HEK293 (cell line): ENCODE results near the gene ADAMTS17.

Experiments used
- CTCF ChIA-PET: fragments of 350-600 bp; formaldehyde crosslinking; extraction: SDS; loops from one replicate; lab custom pipeline; 2021; ENCODE audit warnings: antibody characterized with exemption; lab: Yijun Ruan, JAX
- POLR2A ChIA-PET: fragments of 300-600 bp; formaldehyde crosslinking; extraction: SDS; loops from one replicate; lab custom pipeline; 2020; ENCODE audit warnings: antibody characterized with exemption, inconsistent platforms; lab: Yijun Ruan, JAX
- H3K27ac ChIP-seq: fragments of 200-500 bp; sonication (Bioruptor generic); 2 replicates; pipeline ENCODE4 v1.5.1; 2014; ENCODE audit warnings: low read depth, low read length, control low read depth, inconsistent platforms; ENCODE audit errors: extremely low read depth
- H3K36me3 ChIP-seq, 2 experiments: fragments of 200-500 bp in 1 of 2; sonication (Bioruptor generic) in 1 of 2; 1 replicate in 1 of 2; 2 replicates in 1 of 2; pipeline ENCODE4 v1.5.1; 2014 to 2017; ENCODE audit warnings: inconsistent platforms in 2 of 2, low read length in 2 of 2; ENCODE audit not compliant: control insufficient read depth in 2 of 2, insufficient read depth in 1 of 2
- H3K4me1 ChIP-seq: fragments of 200-500 bp; sonication (Bioruptor generic); 2 replicates; pipeline ENCODE4 v1.5.1; 2014; ENCODE audit warnings: mild to moderate bottlenecking, low read length, inconsistent platforms; ENCODE audit not compliant: control insufficient read depth, insufficient read depth
- H3K4me3 ChIP-seq: 2 replicates; pipeline ENCODE4 v1.5.1; 2011; ENCODE audit warnings: low read depth, mild to moderate bottlenecking, control low read depth, low read length, moderate library complexity
- H3K9me3 ChIP-seq: fragments of 200-500 bp; sonication (Bioruptor generic); 2 replicates; pipeline ENCODE4 v1.5.1; 2014; ENCODE audit warnings: low read depth, low read length, inconsistent platforms; ENCODE audit not compliant: control insufficient read depth, insufficient read depth
- GFI1B ChIP-seq: fragments of 450-650 bp; formaldehyde crosslinking; IDR thresholded peaks from 2 replicates; pipeline ENCODE4 v1.5.1; 2016; ENCODE audit warnings: missing biosample characterization, missing genetic modification characterization
- KLF7 ChIP-seq: fragments of 450-650 bp; formaldehyde crosslinking; IDR thresholded peaks from 2 replicates; pipeline ENCODE4 v1.5.1; 2016; ENCODE audit warnings: missing biosample characterization, missing genetic modification characterization, borderline replicate concordance
- SALL2 ChIP-seq: fragments of 450-650 bp; formaldehyde crosslinking; IDR thresholded peaks from 2 replicates; pipeline ENCODE4 v1.5.0; 2017; ENCODE audit warnings: missing biosample characterization, mild to moderate bottlenecking, missing genetic modification characterization, borderline replicate concordance
- SETDB1 ChIP-seq: IDR thresholded peaks from one replicate; pipeline ENCODE4 v1.6.1; 2017; ENCODE audit warnings: mild to moderate bottlenecking, low read length, moderate library complexity, mixed read lengths; ENCODE audit not compliant: insufficient read length
- TRIM28 ChIP-seq: IDR thresholded peaks from 2 replicates; pipeline ENCODE4 v1.6.1; 2011; ENCODE audit warnings: low read length, control low read depth, borderline replicate concordance
- ZBTB21 ChIP-seq: fragments of 450-650 bp; formaldehyde crosslinking; IDR thresholded peaks from 2 replicates; pipeline ENCODE4 v1.5.1; 2017; ENCODE audit warnings: missing biosample characterization, missing genetic modification characterization
- ZNF132 ChIP-seq: fragments of 450-650 bp; formaldehyde crosslinking; IDR thresholded peaks from 2 replicates; pipeline ENCODE4 v1.5.1; 2017; ENCODE audit warnings: missing biosample characterization, missing genetic modification characterization, borderline replicate concordance
- ZNF157 ChIP-seq: fragments of 450-650 bp; formaldehyde crosslinking; IDR thresholded peaks from 2 replicates; pipeline ENCODE4 v1.5.1; 2016; ENCODE audit warnings: missing biosample characterization, missing genetic modification characterization
- ZNF16 ChIP-seq: fragments of 450-650 bp; formaldehyde crosslinking; IDR thresholded peaks from 2 replicates; pipeline ENCODE4 v1.5.1; 2016; ENCODE audit warnings: low read depth, missing biosample characterization, missing genetic modification characterization
- ZNF19 ChIP-seq: fragments of 450-650 bp; formaldehyde crosslinking; IDR thresholded peaks from 2 replicates; pipeline ENCODE4; 2016; ENCODE audit warnings: missing biosample characterization, missing genetic modification characterization, low read depth
- ZNF202 ChIP-seq: fragments of 450-650 bp; formaldehyde crosslinking; IDR thresholded peaks from 2 replicates; pipeline ENCODE4 v1.5.1; 2016; ENCODE audit warnings: missing biosample characterization, missing genetic modification characterization, borderline replicate concordance
- ZNF23 ChIP-seq: fragments of 450-650 bp; formaldehyde crosslinking; IDR thresholded peaks from 2 replicates; pipeline ENCODE4 v1.5.1; 2016; ENCODE audit warnings: missing biosample characterization, missing genetic modification characterization, borderline replicate concordance
- ZNF280D ChIP-seq: fragments of 450-650 bp; formaldehyde crosslinking; IDR thresholded peaks from 2 replicates; pipeline ENCODE4 v1.5.1; 2016; ENCODE audit warnings: missing biosample characterization, missing genetic modification characterization
- ZNF324 ChIP-seq: fragments of 450-650 bp; formaldehyde crosslinking; IDR thresholded peaks from 2 replicates; pipeline ENCODE4 v1.5.1; 2016; ENCODE audit warnings: missing biosample characterization, missing genetic modification characterization
- ZNF350 ChIP-seq: fragments of 450-650 bp; formaldehyde crosslinking; IDR thresholded peaks from 2 replicates; pipeline ENCODE4 v1.5.0; 2017; ENCODE audit warnings: missing biosample characterization, mild to moderate bottlenecking, missing genetic modification characterization
- ZNF391 ChIP-seq: fragments of 450-650 bp; formaldehyde crosslinking; IDR thresholded peaks from 2 replicates; pipeline ENCODE4 v1.5.1; 2016; ENCODE audit warnings: low read depth, missing biosample characterization, missing genetic modification characterization, borderline replicate concordance
- ZNF394 ChIP-seq: fragments of 450-650 bp; formaldehyde crosslinking; IDR thresholded peaks from 2 replicates; pipeline ENCODE4 v1.5.1; 2016; ENCODE audit warnings: missing biosample characterization, missing genetic modification characterization, mild to moderate bottlenecking, moderate library complexity, borderline replicate concordance
- ZNF423 ChIP-seq: fragments of 450-650 bp; formaldehyde crosslinking; IDR thresholded peaks from 2 replicates; pipeline ENCODE4 v1.5.1; 2016; ENCODE audit warnings: missing biosample characterization, missing genetic modification characterization
- ZNF521 ChIP-seq: fragments of 450-650 bp; formaldehyde crosslinking; IDR thresholded peaks from 2 replicates; pipeline ENCODE4 v1.5.1; 2017; ENCODE audit warnings: missing biosample characterization, mild to moderate bottlenecking, missing genetic modification characterization
- ZNF548 ChIP-seq: fragments of 450-650 bp; formaldehyde crosslinking; IDR thresholded peaks from 2 replicates; pipeline ENCODE4 v1.5.1; 2016; ENCODE audit warnings: missing biosample characterization, missing genetic modification characterization
- ZNF560 ChIP-seq: fragments of 450-650 bp; formaldehyde crosslinking; IDR thresholded peaks from 2 replicates; pipeline ENCODE4 v1.5.1; 2017; ENCODE audit warnings: missing biosample characterization, missing genetic modification characterization, borderline replicate concordance
- ZNF654 ChIP-seq: fragments of 450-650 bp; formaldehyde crosslinking; IDR thresholded peaks from 2 replicates; pipeline ENCODE4 v1.5.1; 2016; ENCODE audit warnings: low read depth, missing biosample characterization, missing genetic modification characterization
- ZNF658 ChIP-seq: fragments of 450-650 bp; formaldehyde crosslinking; IDR thresholded peaks from 2 replicates; pipeline ENCODE4; 2016; ENCODE audit warnings: missing biosample characterization, missing genetic modification characterization
- ZNF768 ChIP-seq: fragments of 450-650 bp; formaldehyde crosslinking; IDR thresholded peaks from 2 replicates; pipeline ENCODE4 v1.5.1; 2018; ENCODE audit warnings: missing biosample characterization, mild to moderate bottlenecking, missing genetic modification characterization
- ZSCAN30 ChIP-seq: fragments of 450-650 bp; IDR thresholded peaks from 2 replicates; pipeline ENCODE4 v1.5.1; 2018; ENCODE audit warnings: missing biosample characterization, mild to moderate bottlenecking, missing genetic modification characterization, moderate library complexity
- TF ChIP-seq, protein P1 (sequence below): fragments of 450-650 bp; formaldehyde crosslinking; IDR thresholded peaks from 2 replicates; pipeline ENCODE4 v1.5.1; 2016; ENCODE audit warnings: missing biosample characterization, missing genetic modification characterization
- TF ChIP-seq, protein P2 (sequence below): fragments of 450-650 bp; formaldehyde crosslinking; IDR thresholded peaks from 2 replicates; pipeline ENCODE4; 2016; ENCODE audit warnings: missing biosample characterization, missing genetic modification characterization

ADAMTS17 gene

DNA sequence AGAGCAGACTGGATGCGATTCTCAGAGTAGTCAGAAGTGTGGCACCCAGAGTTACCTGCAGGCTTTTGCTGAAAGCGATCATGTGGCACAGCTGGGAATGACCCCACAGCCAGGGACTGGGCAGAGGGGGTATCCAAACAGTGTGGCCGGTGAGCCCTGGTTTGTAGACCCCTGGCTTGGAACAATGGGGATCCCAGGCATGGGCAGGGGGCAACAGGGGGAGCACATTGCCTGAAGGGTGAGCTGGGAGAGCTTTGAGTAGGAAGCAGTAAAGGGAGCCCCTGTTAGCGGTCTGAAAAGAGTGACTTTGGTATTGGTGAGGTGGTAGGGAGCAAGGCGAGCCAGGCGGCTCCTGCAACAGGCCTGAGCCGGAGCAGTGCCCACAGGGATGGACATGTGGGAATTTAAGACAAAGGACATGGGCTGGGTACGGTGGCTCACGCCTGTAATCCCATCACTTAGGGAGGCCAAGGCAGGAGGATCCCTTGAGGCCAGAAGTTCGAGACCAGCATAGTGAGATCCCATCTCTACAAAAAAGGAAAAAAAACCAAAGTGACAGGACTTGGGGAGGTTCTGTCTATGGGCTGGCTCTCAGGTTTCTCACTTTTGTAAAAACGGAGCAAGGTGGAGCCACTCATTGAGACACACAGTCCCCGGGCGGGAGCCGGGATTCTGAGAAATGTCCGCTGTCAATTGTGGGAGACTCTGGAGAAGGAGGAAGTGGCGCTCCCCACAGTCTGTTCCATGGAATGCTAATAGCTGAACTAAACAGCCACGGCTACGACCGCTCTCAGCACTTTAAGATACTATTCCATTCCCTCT, 384.7 kb downstream of the ADAMTS17 start:
- Histone ChIP-seq H3K4me3 (no peak overlapping the region), H3K27ac (no peak overlapping the region), H3K4me1 (no peaks in the 10 kb centered on the region), H3K36me3 (no peaks in the 10 kb centered on the region), H3K9me3 (no peaks in the 10 kb centered on the region)
- POLR2A ChIA-PET, result no interaction called here
- CTCF ChIA-PET, result no interaction called here
- TF ChIP-seq ZNF560 (tag by site-specific recombination) (no peak), KLF7 (tag by site-specific recombination) (no peak), ZNF548 (tag by site-specific recombination) (no peak), ZNF423 (tag by site-specific recombination) (no peak), SALL2 (no peak), SETDB1 (no peak), TRIM28 (no peak)

GRCh38 chr15:99956022-99956775, 385.6 kb downstream of the ADAMTS17 start:
- Histone ChIP-seq H3K27ac (no peak overlapping the region), H3K36me3 (no peaks in the 10 kb centered on the region), H3K4me1 (no peaks in the 10 kb centered on the region), H3K9me3 (no peaks in the 10 kb centered on the region), H3K4me3 (no peak overlapping the region)
- POLR2A ChIA-PET, result no interaction called here
- TF ChIP-seq ZNF654 (no peak), ZSCAN30 (tag by site-specific recombination) (no peak), ZNF391 (tag by site-specific recombination) (no peak), GFI1B (tag by site-specific recombination) (no peak), ZNF658 (tag by site-specific recombination) (no peak), ZNF132 (tag by site-specific recombination) (no peak), ZNF16 (tag by site-specific recombination) (no peak), ZBTB21 (tag by site-specific recombination) (no peak), ZNF394 (tag by site-specific recombination) (no peak), ZNF324 (tag by site-specific recombination) (no peak), ZNF521 (tag by site-specific recombination) (no peak), ZNF350 (tag by site-specific recombination) (no peak), ZNF19 (no peak), ZNF280D (no peak), ZNF768 (tag by site-specific recombination) (no peak), ZNF157 (tag by site-specific recombination) (no peak), ZNF202 (tag by site-specific recombination) (no peak), ZNF23 (tag by site-specific recombination) (no peak)
- TF ChIP-seq, protein P1, sequence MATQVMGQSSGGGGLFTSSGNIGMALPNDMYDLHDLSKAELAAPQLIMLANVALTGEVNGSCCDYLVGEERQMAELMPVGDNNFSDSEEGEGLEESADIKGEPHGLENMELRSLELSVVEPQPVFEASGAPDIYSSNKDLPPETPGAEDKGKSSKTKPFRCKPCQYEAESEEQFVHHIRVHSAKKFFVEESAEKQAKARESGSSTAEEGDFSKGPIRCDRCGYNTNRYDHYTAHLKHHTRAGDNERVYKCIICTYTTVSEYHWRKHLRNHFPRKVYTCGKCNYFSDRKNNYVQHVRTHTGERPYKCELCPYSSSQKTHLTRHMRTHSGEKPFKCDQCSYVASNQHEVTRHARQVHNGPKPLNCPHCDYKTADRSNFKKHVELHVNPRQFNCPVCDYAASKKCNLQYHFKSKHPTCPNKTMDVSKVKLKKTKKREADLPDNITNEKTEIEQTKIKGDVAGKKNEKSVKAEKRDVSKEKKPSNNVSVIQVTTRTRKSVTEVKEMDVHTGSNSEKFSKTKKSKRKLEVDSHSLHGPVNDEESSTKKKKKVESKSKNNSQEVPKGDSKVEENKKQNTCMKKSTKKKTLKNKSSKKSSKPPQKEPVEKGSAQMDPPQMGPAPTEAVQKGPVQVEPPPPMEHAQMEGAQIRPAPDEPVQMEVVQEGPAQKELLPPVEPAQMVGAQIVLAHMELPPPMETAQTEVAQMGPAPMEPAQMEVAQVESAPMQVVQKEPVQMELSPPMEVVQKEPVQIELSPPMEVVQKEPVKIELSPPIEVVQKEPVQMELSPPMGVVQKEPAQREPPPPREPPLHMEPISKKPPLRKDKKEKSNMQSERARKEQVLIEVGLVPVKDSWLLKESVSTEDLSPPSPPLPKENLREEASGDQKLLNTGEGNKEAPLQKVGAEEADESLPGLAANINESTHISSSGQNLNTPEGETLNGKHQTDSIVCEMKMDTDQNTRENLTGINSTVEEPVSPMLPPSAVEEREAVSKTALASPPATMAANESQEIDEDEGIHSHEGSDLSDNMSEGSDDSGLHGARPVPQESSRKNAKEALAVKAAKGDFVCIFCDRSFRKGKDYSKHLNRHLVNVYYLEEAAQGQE, result no peak
- TF ChIP-seq, protein P2, sequence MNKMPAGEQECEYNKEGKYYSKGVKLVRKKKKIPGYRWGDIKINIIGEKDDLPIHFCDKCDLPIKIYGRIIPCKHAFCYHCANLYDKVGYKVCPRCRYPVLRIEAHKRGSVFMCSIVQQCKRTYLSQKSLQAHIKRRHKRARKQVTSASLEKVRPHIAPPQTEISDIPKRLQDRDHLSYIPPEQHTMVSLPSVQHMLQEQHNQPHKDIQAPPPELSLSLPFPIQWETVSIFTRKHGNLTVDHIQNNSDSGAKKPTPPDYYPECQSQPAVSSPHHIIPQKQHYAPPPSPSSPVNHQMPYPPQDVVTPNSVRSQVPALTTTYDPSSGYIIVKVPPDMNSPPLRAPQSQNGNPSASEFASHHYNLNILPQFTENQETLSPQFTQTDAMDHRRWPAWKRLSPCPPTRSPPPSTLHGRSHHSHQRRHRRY (tag by site-specific recombination), result no peak
- CTCF ChIA-PET, result no interaction called here
